Smooth muscle cell of the brain vasculature (primary cell): ENCODE measurements around the gene MIDN.
"Not testable (repeated sequence)": the region's sequence is repeated elsewhere in the genome, so short reads cannot be mapped to it uniquely, and the experiment has no call there.

ENCODE experiments used
- DNase-seq: peaks from one replicate; pipeline ENCODE4 v3.0.0-alpha.2; 2012; ENCODE audit warnings: low read depth, low spot score

MIDN gene

GRCh38 chr19:1293782-1294604 lies 45.6 kb downstream of the MIDN start:
- no peak for DNase-seq

- DNase-seq = no peak
Measured at GRCh38 chr19:1294688-1295087, 46.3 kb downstream of the MIDN start.

- DNase-seq = no peak
Measured at GRCh38 chr19:1295169-1296012, 47.0 kb downstream of the MIDN start.

GRCh38 chr19:1296078-1296477 lies 47.7 kb downstream of the MIDN start:
- DNase-seq = no peak

GRCh38 chr19:1296575-1297271 lies 48.3 kb downstream of the MIDN start:
- DNase-seq = no peak

GRCh38 chr19:1298235-1298634 lies 49.9 kb downstream of the MIDN start:
- DNase-seq = no peak

- no peak for DNase-seq
Measured at GRCh38 chr19:1299801-1300200, 51.4 kb downstream of the MIDN start.

- no peak for DNase-seq
Measured at GRCh38 chr19:1300744-1301490, 52.5 kb downstream of the MIDN start.

GRCh38 chr19:1302533-1303239 lies 54.3 kb downstream of the MIDN start:
- DNase-seq = no peak

- DNase-seq = no peak
Measured at GRCh38 chr19:1304197-1304924, 56.0 kb downstream of the MIDN start.

- DNase-seq = not testable (repeated sequence)
Measured at GRCh38 chr19:1305354-1305753, 57.0 kb downstream of the MIDN start.

- DNase-seq = no peak
Measured at GRCh38 chr19:1307320-1307719, 58.9 kb downstream of the MIDN start.

GRCh38 chr19:1307755-1308303 lies 59.4 kb downstream of the MIDN start:
- DNase-seq = no peak

GRCh38 chr19:1308718-1309117 lies 60.3 kb downstream of the MIDN start:
- no peak for DNase-seq
